SU-DHL-6 (cell line): ENCODE results near the gene DUXA.

Source experiments
- EZH2phosphoT487 ChIP-seq: fragments of 200-600 bp; sonication (generic), shearing (Covaris generic); conservative IDR thresholded peaks from 2 replicates; pipeline ENCODE4 v1.6.1; 2018; ENCODE audit warnings: mild to moderate bottlenecking, antibody characterized with exemption, low read length, moderate library complexity, mixed read lengths
- TF ChIP-seq, protein P1 (sequence below): fragments of 200-600 bp; sonication (generic); IDR thresholded peaks from one replicate; pipeline ENCODE4 v1.5.1; 2017; ENCODE audit warnings: antibody characterized with exemption, mild to moderate bottlenecking, low read length, moderate library complexity; ENCODE audit not compliant: insufficient read depth, poor library complexity, severe bottlenecking

DNA sequence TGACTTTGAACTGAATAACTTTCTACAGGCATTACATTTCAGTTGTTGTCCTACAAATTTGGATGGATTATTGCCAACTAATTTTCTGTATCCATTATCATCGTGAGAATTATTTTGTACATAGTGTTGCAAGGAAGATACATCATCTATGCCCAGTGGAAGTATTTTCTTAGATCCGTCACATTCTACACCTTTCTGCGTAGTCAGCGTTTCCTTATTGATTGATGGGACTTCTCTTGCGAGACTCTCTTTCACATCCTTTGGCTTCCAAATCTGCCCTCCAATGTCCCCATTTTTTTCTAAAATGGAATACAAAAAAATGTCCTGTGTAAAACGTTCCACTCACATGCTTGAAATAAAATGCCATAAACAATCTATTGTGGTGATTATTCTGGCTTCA lies 31.5 kb downstream of the DUXA start:
- TF ChIP-seq, protein P1, sequence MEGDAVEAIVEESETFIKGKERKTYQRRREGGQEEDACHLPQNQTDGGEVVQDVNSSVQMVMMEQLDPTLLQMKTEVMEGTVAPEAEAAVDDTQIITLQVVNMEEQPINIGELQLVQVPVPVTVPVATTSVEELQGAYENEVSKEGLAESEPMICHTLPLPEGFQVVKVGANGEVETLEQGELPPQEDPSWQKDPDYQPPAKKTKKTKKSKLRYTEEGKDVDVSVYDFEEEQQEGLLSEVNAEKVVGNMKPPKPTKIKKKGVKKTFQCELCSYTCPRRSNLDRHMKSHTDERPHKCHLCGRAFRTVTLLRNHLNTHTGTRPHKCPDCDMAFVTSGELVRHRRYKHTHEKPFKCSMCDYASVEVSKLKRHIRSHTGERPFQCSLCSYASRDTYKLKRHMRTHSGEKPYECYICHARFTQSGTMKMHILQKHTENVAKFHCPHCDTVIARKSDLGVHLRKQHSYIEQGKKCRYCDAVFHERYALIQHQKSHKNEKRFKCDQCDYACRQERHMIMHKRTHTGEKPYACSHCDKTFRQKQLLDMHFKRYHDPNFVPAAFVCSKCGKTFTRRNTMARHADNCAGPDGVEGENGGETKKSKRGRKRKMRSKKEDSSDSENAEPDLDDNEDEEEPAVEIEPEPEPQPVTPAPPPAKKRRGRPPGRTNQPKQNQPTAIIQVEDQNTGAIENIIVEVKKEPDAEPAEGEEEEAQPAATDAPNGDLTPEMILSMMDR, result no peak
- TF ChIP-seq EZH2phosphoT487, result no peak
